Right lobe of liver (tissue), 6 donors: ENCODE measurements around the gene KCNAB1. TPM values are rescaled to one million over a fixed set of nuclear protein-coding genes. Genes with fewer than 3 reads are reported as not detected.

ENCODE experiments used
- ATAC-seq, 4 donors: fragments of 200-7000 bp; cut with Tn5 transposase; one replicate each; pipeline ENCODE4 v1.9.1; 2020; ENCODE audit warnings: mild to moderate bottlenecking in 4 of 4, moderate library complexity in 4 of 4
- DNase-seq, 3 donors: peaks; one replicate each; pipeline ENCODE4 v3.0.0-alpha.2; 2020
- H3K27ac ChIP-seq, 3 donors: fragments of 200-600 bp; one replicate each; pipeline ENCODE4 v1.8.0; 2022
- H3K27me3 ChIP-seq, 2 donors: fragments of 200-600 bp; one replicate each; pipeline ENCODE4 v1.8.0; 2022
- H3K36me3 ChIP-seq, 4 donors: fragments of 200-600 bp; sonication (generic) in 1 of 4; one replicate each; pipeline versions ENCODE4 v1.5.1 to v1.8.0; 2017 to 2022; ENCODE audit warnings: control low read depth in 1 of 4
- H3K4me1 ChIP-seq, 4 donors: fragments of 200-600 bp; sonication (generic) in 1 of 4; one replicate each; pipeline versions ENCODE4 v1.5.1 to v1.8.0; 2017 to 2022; ENCODE audit warnings: control low read depth in 1 of 4
- H3K4me3 ChIP-seq, 3 donors: fragments of 200-600 bp; one replicate each; pipeline ENCODE4 v1.8.0; 2022
- H3K9me3 ChIP-seq, 4 donors: fragments of 200-600 bp; sonication (generic) in 1 of 4; one replicate each; pipeline versions ENCODE4 v1.5.1 to v1.8.0; 2017 to 2022; ENCODE audit warnings: control low read depth in 1 of 4
- CTCF ChIP-seq, 4 donors: fragments of 200-600 bp in 3 of 4; fragments of 450-650 bp in 1 of 4; IDR thresholded peaks; one replicate each; pipeline versions ENCODE4 v1.5.1 to v1.8.0; 2016 to 2022; ENCODE audit warnings: antibody characterized with exemption in 4 of 4, mild to moderate bottlenecking in 2 of 4
- POLR2A ChIP-seq: fragments of 450-650 bp; IDR thresholded peaks from one replicate; pipeline ENCODE4 v1.6.1; 2017; ENCODE audit warnings: antibody characterized with exemption, mild to moderate bottlenecking
- WGBS: methylation state at CpG from one replicate; pipeline ENCODE4 v1.1.6; 2018; ENCODE audit warnings: low coverage, low lambda C conversion rate; ENCODE audit not compliant: insufficient coverage; ENCODE audit errors: missing lambda C conversion rate; 5-methylcytosine and 5-hydroxymethylcytosine counted together
- intact Hi-C, 2 donors: fragments of 100-400 bp; cut with DNase I; formaldehyde crosslinking; loops; one replicate each; pipeline versions ENCODE4 v1.11.2 to v1.14.1; 2022
- total RNA-seq, 6 experiments: library from RNA; depleted of rRNA in 2 of 6; stranded (reverse); fragments of >200 nt in 2 of 6; fragmentation: NEBNext Ultra II Directional in 3 of 6; extraction: Animal tissue kit (Norgen Biotek cat#: 25700) in 3 of 6; gene quantifications; one replicate each; pipeline versions ENCODE4 v1.1.0 to v1.2.4, GENCODE V29; 2016 to 2023
- donor health status: DM: no; HTN: yes; CAD: no.
- donor health status: DM: no; HTN: no; CAD: no.
- donor health status: DM: no; HTN: no; CAD: no.
- donor health status: DM: no; HTN: yes; CAD: no.
- donor health status: DM: no; HTN: yes; CAD: no.

Gene KCNAB1
- total RNA-seq, 6 experiments from 2014 or later: 0.15 to 1.8 (median 0.64) TPM; not detected in 2

GRCh38 chr3:156323466-156323865 is 203.1 kb downstream of the KCNAB1 start:
- WGBS: 25% methylated on average over 3 of the region's 3 CpGs

GRCh38 chr3:156330415-156330814 is 210.0 kb downstream of the KCNAB1 start:
- WGBS: 31% methylated on average over 2 of the region's 2 CpGs
- ATAC-seq (no peak), DNase-seq (no peak)
- Histone ChIP-seq H3K36me3 (no peaks in the 10 kb centered on the region), H3K9me3 (no peaks in the 10 kb centered on the region), H3K27me3 (no peaks in the 10 kb centered on the region), H3K4me3 (no peak overlapping the region), H3K4me1 (no peaks in the 10 kb centered on the region), H3K27ac (no peak overlapping the region)
- intact Hi-C loops: no loop called here
- TF ChIP-seq CTCF (IDR thresholded peaks at IDR 0.05) (no peak), POLR2A (no peak)

More at GRCh38 chr3:156323466-156323865, 203.1 kb downstream of the KCNAB1 start:
- no peak for DNase-seq
- TF ChIP-seq CTCF (IDR thresholded peaks at IDR 0.05) (no peak), POLR2A (no peak)
- Histone ChIP-seq H3K27me3 (no peaks in the 10 kb centered on the region), H3K9me3 (no peaks in the 10 kb centered on the region), H3K27ac (no peak overlapping the region), H3K4me3 (no peak overlapping the region), H3K4me1 (no peaks in the 10 kb centered on the region), H3K36me3 (no peaks in the 10 kb centered on the region)
- no peak for ATAC-seq
- intact Hi-C loops: no loop called here

DNA sequence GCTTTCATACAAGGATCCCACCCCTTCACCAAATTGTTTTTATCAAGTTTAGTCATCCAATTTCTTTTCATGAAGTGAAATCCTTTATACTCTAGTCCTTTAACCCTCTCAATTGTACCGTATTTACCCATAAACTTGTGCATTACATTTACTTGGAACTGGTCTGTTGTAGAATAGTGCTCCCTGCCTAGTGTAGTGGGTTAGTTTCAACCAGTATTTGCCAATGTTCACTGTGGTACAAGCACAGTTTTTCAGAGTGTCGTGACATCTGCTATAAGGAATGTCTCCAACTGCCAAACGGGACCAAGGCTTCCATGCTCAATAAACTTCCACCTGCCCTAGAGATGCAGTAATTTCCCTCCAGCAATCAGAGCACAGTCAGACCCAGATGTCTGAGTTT is 211.9 kb downstream of the KCNAB1 start:
- Histone ChIP-seq H3K9me3 (no peaks in the 10 kb centered on the region), H3K27me3 (no peaks in the 10 kb centered on the region), H3K36me3 (no peaks in the 10 kb centered on the region), H3K4me3 (no peak overlapping the region), H3K4me1 (no peaks in the 10 kb centered on the region), H3K27ac (no peak overlapping the region)
- ATAC-seq (no peak), DNase-seq (no peak)
- intact Hi-C loops: no loop called here
- TF ChIP-seq POLR2A: no peak
- TF ChIP-seq CTCF (IDR thresholded peaks at IDR 0.05): no peak
- 65% methylated on average over 3 of the region's 3 CpGs for WGBS

GRCh38 chr3:156334841-156335545 is 214.6 kb downstream of the KCNAB1 start:
- H3K27me3 ChIP-seq: no peaks in the 10 kb centered on the region
- WGBS: 43% methylated on average over 3 of the region's 3 CpGs

More at GRCh38 chr3:156334841-156335545, 214.6 kb downstream of the KCNAB1 start:
- H3K27ac ChIP-seq: no peak overlapping the region
- no peaks in the 10 kb centered on the region for H3K9me3 ChIP-seq
- intact Hi-C loops: no loop called here
- no peaks in the 10 kb centered on the region for H3K36me3 ChIP-seq
- TF ChIP-seq CTCF (IDR thresholded peaks at IDR 0.05): no peak
- TF ChIP-seq POLR2A: no peak
- no peaks in the 10 kb centered on the region for H3K4me1 ChIP-seq
- no peak overlapping the region for H3K4me3 ChIP-seq
- ATAC-seq: no peak
- no peak for DNase-seq
